Neural cell (in vitro differentiated cells): ENCODE measurements around the gene ATF6B. TPM values are rescaled to one million over a fixed set of nuclear protein-coding genes. Genes with fewer than 3 reads are reported as not detected.
A peak's percentile ranks its signal among the peaks of the same experiment; 100 is the strongest.

Experiments
- H2AFZ ChIP-seq: fragments of 200-600, 300-800 bp; sonication (generic), shearing (Covaris generic); 2 replicates; pipeline ENCODE4 v1.6.0; 2014; ENCODE audit warnings: low read depth, mild to moderate bottlenecking, antibody characterized with exemption, low read length, moderate library complexity
- H3F3A ChIP-seq: fragments of 200-600 bp; shearing (Covaris generic); 2 replicates; pipeline ENCODE4 v1.6.1; 2016; ENCODE audit warnings: mild to moderate bottlenecking, moderate library complexity, mixed read lengths, antibody characterized with exemption, low read length; ENCODE audit not compliant: insufficient read depth, poor library complexity, severe bottlenecking
- H3K27ac ChIP-seq: fragments of 200-600, 300-800 bp; sonication (generic), shearing (Covaris generic); 2 replicates; pipeline ENCODE4 v1.5.1; 2014; ENCODE audit warnings: mild to moderate bottlenecking, low read length, moderate library complexity
- H3K27me3 ChIP-seq: fragments of 300-800, 200-600 bp; sonication (generic), shearing (Covaris generic); 2 replicates; pipeline ENCODE4 v1.6.0; 2014; ENCODE audit warnings: mild to moderate bottlenecking, low read depth, low read length, moderate library complexity; ENCODE audit not compliant: insufficient read depth
- H3K36me3 ChIP-seq: fragments of 300-800, 200-600 bp; sonication (generic), shearing (Covaris generic); 2 replicates; pipeline ENCODE4 v1.5.1; 2014; ENCODE audit warnings: mild to moderate bottlenecking, antibody characterized with exemption, low read length, moderate library complexity; ENCODE audit not compliant: insufficient read depth
- H3K4me2 ChIP-seq: fragments of 300-800, 200-600 bp; sonication (generic), shearing (Covaris generic); 2 replicates; pipeline ENCODE4 v1.6.0; 2014; ENCODE audit warnings: mild to moderate bottlenecking, low read length
- H3K4me3 ChIP-seq: fragments of 300-800, 200-600 bp; sonication (generic), shearing (Covaris generic); 2 replicates; pipeline ENCODE4 v1.5.1; 2014; ENCODE audit warnings: mild to moderate bottlenecking, low read length, moderate library complexity
- H3K79me2 ChIP-seq: fragments of 200-600 bp; shearing (Covaris generic); replicated peaks from 2 replicates; pipeline ENCODE4 v1.6.0; 2014; ENCODE audit warnings: mild to moderate bottlenecking, low read length, moderate library complexity; ENCODE audit not compliant: insufficient read depth
- H3K9ac ChIP-seq: fragments of 300-800, 200-600 bp; sonication (generic), shearing (Covaris generic); 2 replicates; pipeline ENCODE4 v1.6.1; 2016; ENCODE audit warnings: mild to moderate bottlenecking, low read length, mixed read lengths
- H3K9me2 ChIP-seq: fragments of 200-600 bp; shearing (Covaris generic); 2 replicates; pipeline ENCODE4 v1.6.1; 2016; ENCODE audit warnings: mild to moderate bottlenecking, low read length, mixed read lengths; ENCODE audit not compliant: insufficient read depth
- H3K9me3 ChIP-seq: fragments of 200-600, 300-800 bp; sonication (generic), shearing (Covaris generic); 2 replicates; pipeline ENCODE4 v1.6.1; 2016; ENCODE audit warnings: mild to moderate bottlenecking, mixed run types, low read length, moderate library complexity, mixed read lengths
- H4K20me1 ChIP-seq: fragments of 200-600 bp; shearing (Covaris generic); 2 replicates; pipeline ENCODE4 v1.6.1; 2016; ENCODE audit warnings: mild to moderate bottlenecking, mixed run types; ENCODE audit not compliant: insufficient read depth
- CTCF ChIP-seq: fragments of 450-650 bp; IDR thresholded peaks from 2 replicates; pipeline ENCODE4 v1.5.1; 2014; ENCODE audit warnings: antibody characterized with exemption, mild to moderate bottlenecking, moderate library complexity; ENCODE audit not compliant: poor library complexity, severe bottlenecking
- EP300 ChIP-seq: fragments of 450-650 bp; conservative IDR thresholded peaks from 2 replicates; pipeline ENCODE4 v1.6.1; 2014; ENCODE audit warnings: antibody characterized with exemption, mild to moderate bottlenecking, moderate library complexity; ENCODE audit not compliant: poor library complexity, severe bottlenecking
- EZH2 ChIP-seq: fragments of 200-600, 300-800 bp; shearing (Covaris generic), sonication (generic); IDR thresholded peaks from 2 replicates; pipeline ENCODE4 v1.6.1; 2014; ENCODE audit warnings: antibody characterized with exemption, low read length, borderline replicate concordance, mild to moderate bottlenecking; ENCODE audit not compliant: insufficient read depth, poor library complexity, severe bottlenecking
- MXI1 ChIP-seq: fragments of 450-650 bp; conservative IDR thresholded peaks from 2 replicates; pipeline ENCODE4 v1.6.1; 2014; ENCODE audit warnings: antibody characterized with exemption, mild to moderate bottlenecking; ENCODE audit not compliant: poor library complexity, severe bottlenecking
- POLR2AphosphoS5 ChIP-seq: IDR thresholded peaks from 2 replicates; pipeline ENCODE4 v1.6.1; 2012
- RAD21 ChIP-seq: fragments of 450-650 bp; conservative IDR thresholded peaks from 2 replicates; pipeline ENCODE4 v1.6.1; 2014; ENCODE audit warnings: antibody characterized with exemption, mild to moderate bottlenecking, moderate library complexity
- REST ChIP-seq: IDR thresholded peaks from 2 replicates; pipeline ENCODE4 v1.6.1; 2012; ENCODE audit warnings: borderline replicate concordance
- SMC3 ChIP-seq: fragments of 450-650 bp; conservative IDR thresholded peaks from 2 replicates; pipeline ENCODE4 v1.6.1; 2014; ENCODE audit warnings: antibody characterized with exemption, mild to moderate bottlenecking, moderate library complexity; ENCODE audit not compliant: poor library complexity
- TAF1 ChIP-seq: IDR thresholded peaks from 2 replicates; pipeline ENCODE4 v1.6.1; 2012; ENCODE audit warnings: low read depth
- polyA plus RNA-seq: library from polyadenylated mRNA; depleted of rRNA; stranded (reverse); fragments of >200 nt; gene quantifications from 2 replicates; pipeline ENCODE4 v1.2.3, GENCODE V29; 2014

ATF6B gene
- polyA plus RNA-seq, 1 donor from 2014 or later, result 44.3 TPM

GRCh38 chr6:32175322-32175710 is 47.3 kb upstream of the ATF6B start:
- Histone ChIP-seq H3K27ac (peak overlapping the region; percentile 97), H3K4me3 (peak overlapping the region; percentile 91), H4K20me1 (no peaks in the 10 kb centered on the region), H3K9ac (peak overlapping the region; percentile 99), H2AFZ (peak overlapping the region; percentile 69), H3K79me2 (peaks cover 48% of the 10 kb centered on the region), H3K9me3 (no peaks in the 10 kb centered on the region), H3K27me3 (no peaks in the 10 kb centered on the region), H3F3A (peaks cover 4% of the 10 kb centered on the region), H3K36me3 (no peaks in the 10 kb centered on the region), H3K9me2 (no peaks in the 10 kb centered on the region), H3K4me2 (peak overlapping the region; percentile 88)
- TF ChIP-seq MXI1, result peak; percentile 25
- TF ChIP-seq REST, result no peak

- H4K20me1 ChIP-seq, result no peaks in the 10 kb centered on the region
- H3K36me3 ChIP-seq, result no peaks in the 10 kb centered on the region
- H3K79me2 ChIP-seq, result peaks cover 41% of the 10 kb centered on the region
- H3K4me2 ChIP-seq, result peak overlapping the region; percentile 88
- H2AFZ ChIP-seq, result no peak overlapping the region
- H3K27me3 ChIP-seq, result no peaks in the 10 kb centered on the region
- peak overlapping the region; percentile 91 for H3K4me3 ChIP-seq
- no peaks in the 10 kb centered on the region for H3K9me2 ChIP-seq
- peaks cover 4% of the 10 kb centered on the region for H3F3A ChIP-seq
- no peak overlapping the region for H3K9ac ChIP-seq
- no peak overlapping the region for H3K27ac ChIP-seq
- TF ChIP-seq TAF1 (no peak), EP300 (no peak), CTCF (no peak), MXI1 (no peak), SMC3 (no peak), POLR2AphosphoS5 (no peak), REST (no peak), RAD21 (no peak), EZH2 (no peak)
- no peaks in the 10 kb centered on the region for H3K9me3 ChIP-seq
Measured at GRCh38 chr6:32174416-32174815, 46.4 kb upstream of the ATF6B start.
